HepG2 (cell line): ENCODE data around the gene UST. TPM values are rescaled to one million over a fixed set of nuclear protein-coding genes. Genes with fewer than 3 reads are reported as not detected.

Experiments
- ATAC-seq: fragments of 200-7000 bp; cut with Tn5 transposase; 3 replicates; pipeline ENCODE4 v1.9.1; 2020; ENCODE audit warnings: mild to moderate bottlenecking, moderate library complexity
- BruUV-seq: library from RNA; stranded (reverse); fragments of 400-500 nt; replicated peaks from 2 replicates; lab custom pipeline; 2021; lab: Mats Ljungman, UMichigan
- CTCF ChIA-PET: fragments of 300-600 bp; formaldehyde crosslinking; extraction: SDS; loops from one replicate; lab custom pipeline; 2021; ENCODE audit warnings: low total read pairs, inconsistent platforms, low intra/inter-chr PET ratio; lab: Yijun Ruan, JAX
- POLR2A ChIA-PET: fragments of 350-600 bp; sonication (Branson Sonifier 250); formaldehyde crosslinking; loops from one replicate; lab custom pipeline; 2020; ENCODE audit warnings: antibody characterized with exemption, inconsistent platforms; lab: Yijun Ruan, JAX
- DNase-seq: peaks from one replicate; pipeline ENCODE4 v3.0.0-alpha.2; 2015; ENCODE audit warnings: low spot score
- FAIRE-seq: peaks from 3 replicates; lab custom pipeline; 2011; peaks lifted over from hg19 to GRCh38; lab: Jason Lieb, UNC
- H2AFZ ChIP-seq: one replicate; pipeline ENCODE4 v1.6.1; 2011; ENCODE audit warnings: low read length, inconsistent platforms
- H3K27ac ChIP-seq: fragments of 300-600 bp; 3 replicates; pipeline ENCODE4 v1.8.0; 2011; ENCODE audit warnings: mixed run types, mild to moderate bottlenecking, mixed read lengths, low read length, inconsistent platforms; ENCODE audit not compliant: insufficient read depth; ENCODE audit errors: extremely low read length
- H3K27me3 ChIP-seq, 2 experiments: fragments of 200-600 bp in 1 of 2; 2 replicates in 1 of 2; 3 replicates in 1 of 2; pipeline versions ENCODE4 v1.6.0 to v1.8.0; 2011; ENCODE audit warnings: low read length in 2 of 2, mild to moderate bottlenecking in 2 of 2, moderate library complexity in 2 of 2, inconsistent platforms in 1 of 2; ENCODE audit not compliant: insufficient read depth in 2 of 2, control insufficient read depth in 1 of 2
- H3K36me3 ChIP-seq, 2 experiments: fragments of 200-600 bp in 1 of 2; replicated peaks in 1 of 2; 2 replicates in 1 of 2; 3 replicates in 1 of 2; pipeline versions ENCODE4 v1.5.1 to v1.8.0; 2011; ENCODE audit warnings: low read length in 2 of 2, inconsistent platforms in 1 of 2; ENCODE audit not compliant: insufficient read depth in 2 of 2, control insufficient read depth in 1 of 2
- H3K4me1 ChIP-seq: 2 replicates; pipeline ENCODE4 v1.5.1; 2012; ENCODE audit warnings: low read length, inconsistent platforms; ENCODE audit not compliant: insufficient read depth
- H3K4me2 ChIP-seq: 2 replicates; pipeline ENCODE4 v1.6.0; 2011; ENCODE audit warnings: low read depth, low read length, inconsistent platforms
- H3K4me3 ChIP-seq, 3 experiments: fragments of 200-600 bp in 1 of 3; sonication (generic), shearing (Covaris generic) in 1 of 3; replicated peaks in 1 of 3; 2 replicates each; pipeline ENCODE4 v1.5.1; 2011 to 2016; ENCODE audit warnings: low read length in 3 of 3, inconsistent platforms in 2 of 3, low read depth in 2 of 3, mild to moderate bottlenecking in 2 of 3, control low read depth in 1 of 3, mixed read lengths in 1 of 3; ENCODE audit not compliant: insufficient read depth in 1 of 3
- H3K79me2 ChIP-seq: one replicate; pipeline ENCODE4 v1.6.1; 2011; ENCODE audit warnings: low read length, inconsistent platforms; ENCODE audit not compliant: insufficient read depth
- H3K9ac ChIP-seq: 2 replicates; pipeline ENCODE4 v1.6.0; 2011; ENCODE audit warnings: mild to moderate bottlenecking, low read depth, low read length, inconsistent platforms; ENCODE audit not compliant: insufficient read depth
- H3K9me3 ChIP-seq: 2 replicates; pipeline ENCODE4 v1.5.1; 2012; ENCODE audit warnings: mild to moderate bottlenecking, low read length
- H4K20me1 ChIP-seq: 2 replicates; pipeline ENCODE4 v1.6.0; 2011; ENCODE audit warnings: inconsistent platforms, mild to moderate bottlenecking, low read length, moderate library complexity; ENCODE audit not compliant: insufficient read depth
- CC2D1A ChIP-seq: sonication (generic); formaldehyde crosslinking; IDR thresholded peaks from 2 replicates; pipeline ENCODE4 v1.8.1; 2023; ENCODE audit warnings: mild to moderate bottlenecking, missing genetic modification reagents
- FOXM1 ChIP-seq: sonication (generic); formaldehyde crosslinking; IDR thresholded peaks from 2 replicates; pipeline ENCODE4 v1.5.0; 2020; ENCODE audit warnings: missing genetic modification reagents
- FOXO1 ChIP-seq: sonication (generic); formaldehyde crosslinking; IDR thresholded peaks from 2 replicates; pipeline ENCODE4 v1.4.0; 2020; ENCODE audit warnings: missing genetic modification reagents
- JDP2 ChIP-seq: sonication (generic); formaldehyde crosslinking; IDR thresholded peaks from 2 replicates; pipeline ENCODE4 v1.8.1; 2022; ENCODE audit warnings: missing genetic modification reagents, borderline replicate concordance
- MXI1 ChIP-seq: IDR thresholded peaks from 3 replicates; pipeline ENCODE4 v1.6.1; 2012; ENCODE audit warnings: low read depth, low read length, inconsistent platforms, borderline replicate concordance
- MZF1 ChIP-seq: sonication (generic); formaldehyde crosslinking; IDR thresholded peaks from 2 replicates; pipeline ENCODE4 v1.8.1; 2023; ENCODE audit warnings: mild to moderate bottlenecking, missing genetic modification reagents, borderline replicate concordance
- PRPF4 ChIP-seq: fragments of 200-400 bp; formaldehyde crosslinking; IDR thresholded peaks from 2 replicates; pipeline ENCODE4 v1.6.1; 2016; ENCODE audit warnings: low read length, low read depth; ENCODE audit not compliant: poor library complexity, severe bottlenecking
- TBP ChIP-seq: sonication (generic); formaldehyde crosslinking; IDR thresholded peaks from 2 replicates; pipeline ENCODE4 v1.5.0; 2020; ENCODE audit warnings: missing genetic modification reagents
- TOPORS ChIP-seq: sonication (generic); formaldehyde crosslinking; IDR thresholded peaks from 2 replicates; pipeline ENCODE4 v1.8.0; 2023; ENCODE audit warnings: mild to moderate bottlenecking, missing genetic modification reagents
- ZBTB1 ChIP-seq: sonication (generic); formaldehyde crosslinking; IDR thresholded peaks from 2 replicates; pipeline ENCODE4 v1.4.0; 2020; ENCODE audit warnings: missing genetic modification reagents, borderline replicate concordance
- ZFP37 ChIP-seq: sonication (generic); formaldehyde crosslinking; IDR thresholded peaks from 2 replicates; pipeline ENCODE4 v1.4.0; 2020; ENCODE audit warnings: missing genetic modification reagents, borderline replicate concordance
- ZNF230 ChIP-seq: sonication (generic); formaldehyde crosslinking; IDR thresholded peaks from 2 replicates; pipeline ENCODE4 v1.4.0; 2020; ENCODE audit warnings: mild to moderate bottlenecking, missing genetic modification reagents
- ZNF251 ChIP-seq: sonication (generic); formaldehyde crosslinking; IDR thresholded peaks from 2 replicates; pipeline ENCODE4 v1.9.0; 2021; ENCODE audit warnings: mild to moderate bottlenecking, missing genetic modification reagents
- ZNF3 ChIP-seq: IDR thresholded peaks from 2 replicates; pipeline ENCODE4 v1.7.0; 2017; ENCODE audit warnings: inconsistent platforms
- ZNF776 ChIP-seq: sonication (generic); formaldehyde crosslinking; IDR thresholded peaks from 2 replicates; pipeline ENCODE4 v1.4.0; 2020; ENCODE audit warnings: mild to moderate bottlenecking, missing genetic modification reagents
- in situ Hi-C: cut with HindIII; loops from 2 replicates; pipeline ENCODE4 v1.10.0; 2017; ENCODE audit warnings: low pct_unique_long_range_greater_than_20kb; ENCODE audit not compliant: extremely low pct_ligation_motif_present
- intact Hi-C: fragments of 100-400 bp; cut with micrococcal nuclease; formaldehyde crosslinking; loops from one replicate; pipeline ENCODE4 v1.10.0; 2022; ENCODE audit not compliant: unreplicated experiment
- polyA plus RNA-seq, 8 experiments: library from polyadenylated mRNA; depleted of rRNA in 3 of 8; stranded (reverse) in 7 of 8; unstranded in 1 of 8; fragments of >200 nt; fragmentation: Illumina TruSeq in 4 of 8; extraction: Trizol in 4 of 8; gene quantifications; 2 replicates each; pipeline versions ENCODE4 v1.2.1 to v1.2.3, GENCODE V29; 2011 to 2016; ENCODE audit warnings: low read depth in 4 of 8, missing spikeins in 1 of 8, mixed read lengths in 1 of 8; ENCODE audit not compliant: insufficient read depth in 1 of 8
- total RNA-seq, 5 experiments: library from RNA; depleted of rRNA; stranded (reverse); fragments of >200 nt; fragmentation: Illumina TruSeq; extraction: Trizol; gene quantifications; 2 replicates each; pipeline ENCODE4 v1.2.3, GENCODE V29; 2016; ENCODE audit warnings: low read depth in 1 of 5
- TF ChIP-seq, protein P1 (sequence below), 2 experiments: sonication (generic) in 1 of 2; formaldehyde crosslinking in 1 of 2; IDR thresholded peaks; 2 replicates each; pipeline versions ENCODE4 v1.4.0 to v1.6.1; 2016 to 2020; ENCODE audit warnings: borderline replicate concordance in 1 of 2, low read depth in 1 of 2, mild to moderate bottlenecking in 1 of 2, missing genetic modification reagents in 1 of 2
- TF ChIP-seq, protein P2 (sequence below): fragments of 450-650 bp; IDR thresholded peaks from 2 replicates; pipeline ENCODE4 v1.6.1; 2016
- TF ChIP-seq, protein P3 (sequence below): sonication (generic); formaldehyde crosslinking; conservative IDR thresholded peaks from 2 replicates; pipeline ENCODE4 v1.4.0; 2020; ENCODE audit warnings: mild to moderate bottlenecking, missing genetic modification reagents, moderate library complexity

Gene UST
- total and polyA plus RNA-seq, 2 of the 13 experiments (the other 11 are each of a cell fraction or from before 2014, with no cell fraction given) = 0.27 TPM; not detected in 1

DNA sequence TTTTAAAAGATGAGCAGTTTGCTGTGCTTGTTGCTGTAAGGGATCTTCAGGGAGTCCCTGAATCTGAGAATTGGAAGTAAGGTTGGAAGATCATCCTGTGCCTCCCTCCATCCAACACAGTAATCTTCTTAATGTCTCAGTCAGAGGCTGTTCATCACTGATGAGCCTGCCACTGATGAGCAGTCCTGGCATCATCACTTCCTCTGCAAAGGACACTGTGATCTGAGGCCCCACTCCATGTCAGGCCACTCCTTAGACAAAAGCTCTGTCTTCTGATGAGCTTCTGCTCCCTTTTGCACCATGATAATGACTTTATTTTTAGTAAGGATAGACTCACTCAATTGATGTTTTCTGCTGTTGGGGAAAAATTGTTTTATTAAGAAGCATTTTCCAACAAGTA is 121.0 kb downstream of the UST start:
- intact Hi-C loops = no loop called here
- no peaks in the 10 kb centered on the region for H3K9me3 ChIP-seq
- no peak for TF ChIP-seq FOXO1 (CRISPR knock-in tag)
- no peak for TF ChIP-seq ZNF3 (CRISPR knock-in tag)
- no peak for TF ChIP-seq CC2D1A (CRISPR knock-in tag)
- TF ChIP-seq, protein P1, sequence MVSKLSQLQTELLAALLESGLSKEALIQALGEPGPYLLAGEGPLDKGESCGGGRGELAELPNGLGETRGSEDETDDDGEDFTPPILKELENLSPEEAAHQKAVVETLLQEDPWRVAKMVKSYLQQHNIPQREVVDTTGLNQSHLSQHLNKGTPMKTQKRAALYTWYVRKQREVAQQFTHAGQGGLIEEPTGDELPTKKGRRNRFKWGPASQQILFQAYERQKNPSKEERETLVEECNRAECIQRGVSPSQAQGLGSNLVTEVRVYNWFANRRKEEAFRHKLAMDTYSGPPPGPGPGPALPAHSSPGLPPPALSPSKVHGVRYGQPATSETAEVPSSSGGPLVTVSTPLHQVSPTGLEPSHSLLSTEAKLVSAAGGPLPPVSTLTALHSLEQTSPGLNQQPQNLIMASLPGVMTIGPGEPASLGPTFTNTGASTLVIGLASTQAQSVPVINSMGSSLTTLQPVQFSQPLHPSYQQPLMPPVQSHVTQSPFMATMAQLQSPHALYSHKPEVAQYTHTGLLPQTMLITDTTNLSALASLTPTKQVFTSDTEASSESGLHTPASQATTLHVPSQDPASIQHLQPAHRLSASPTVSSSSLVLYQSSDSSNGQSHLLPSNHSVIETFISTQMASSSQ (IDR thresholded peaks at IDR 0.05; ENCODE audit: low read depth) = no peak
- TF ChIP-seq, protein P1 (CRISPR knock-in tag; IDR thresholded peaks at IDR 0.05; ENCODE audit: borderline replicate concordance) = no peak
- TF ChIP-seq, protein P2, sequence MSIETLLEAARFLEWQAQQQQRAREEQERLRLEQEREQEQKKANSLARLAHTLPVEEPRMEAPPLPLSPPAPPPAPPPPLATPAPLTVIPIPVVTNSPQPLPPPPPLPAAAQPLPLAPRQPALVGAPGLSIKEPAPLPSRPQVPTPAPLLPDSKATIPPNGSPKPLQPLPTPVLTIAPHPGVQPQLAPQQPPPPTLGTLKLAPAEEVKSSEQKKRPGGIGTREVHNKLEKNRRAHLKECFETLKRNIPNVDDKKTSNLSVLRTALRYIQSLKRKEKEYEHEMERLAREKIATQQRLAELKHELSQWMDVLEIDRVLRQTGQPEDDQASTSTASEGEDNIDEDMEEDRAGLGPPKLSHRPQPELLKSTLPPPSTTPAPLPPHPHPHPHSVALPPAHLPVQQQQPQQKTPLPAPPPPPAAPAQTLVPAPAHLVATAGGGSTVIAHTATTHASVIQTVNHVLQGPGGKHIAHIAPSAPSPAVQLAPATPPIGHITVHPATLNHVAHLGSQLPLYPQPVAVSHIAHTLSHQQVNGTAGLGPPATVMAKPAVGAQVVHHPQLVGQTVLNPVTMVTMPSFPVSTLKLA = no peak
- TF ChIP-seq ZBTB1 (CRISPR knock-in tag) = no peak
- TF ChIP-seq PRPF4 = no peak
- TF ChIP-seq ZNF251 (CRISPR knock-in tag) = no peak
- no peak for TF ChIP-seq ZNF776
- no peak for TF ChIP-seq MZF1 (CRISPR knock-in tag)
- no peak for TF ChIP-seq MXI1
- no peak for TF ChIP-seq JDP2 (CRISPR knock-in tag)
- TF ChIP-seq FOXM1 (CRISPR knock-in tag) = no peak
- TF ChIP-seq ZFP37 (CRISPR knock-in tag) = no peak
- TF ChIP-seq TBP (CRISPR knock-in tag) = no peak
- TF ChIP-seq ZNF230 (CRISPR knock-in tag) = no peak
- TF ChIP-seq TOPORS = no peak
- TF ChIP-seq, protein P3, sequence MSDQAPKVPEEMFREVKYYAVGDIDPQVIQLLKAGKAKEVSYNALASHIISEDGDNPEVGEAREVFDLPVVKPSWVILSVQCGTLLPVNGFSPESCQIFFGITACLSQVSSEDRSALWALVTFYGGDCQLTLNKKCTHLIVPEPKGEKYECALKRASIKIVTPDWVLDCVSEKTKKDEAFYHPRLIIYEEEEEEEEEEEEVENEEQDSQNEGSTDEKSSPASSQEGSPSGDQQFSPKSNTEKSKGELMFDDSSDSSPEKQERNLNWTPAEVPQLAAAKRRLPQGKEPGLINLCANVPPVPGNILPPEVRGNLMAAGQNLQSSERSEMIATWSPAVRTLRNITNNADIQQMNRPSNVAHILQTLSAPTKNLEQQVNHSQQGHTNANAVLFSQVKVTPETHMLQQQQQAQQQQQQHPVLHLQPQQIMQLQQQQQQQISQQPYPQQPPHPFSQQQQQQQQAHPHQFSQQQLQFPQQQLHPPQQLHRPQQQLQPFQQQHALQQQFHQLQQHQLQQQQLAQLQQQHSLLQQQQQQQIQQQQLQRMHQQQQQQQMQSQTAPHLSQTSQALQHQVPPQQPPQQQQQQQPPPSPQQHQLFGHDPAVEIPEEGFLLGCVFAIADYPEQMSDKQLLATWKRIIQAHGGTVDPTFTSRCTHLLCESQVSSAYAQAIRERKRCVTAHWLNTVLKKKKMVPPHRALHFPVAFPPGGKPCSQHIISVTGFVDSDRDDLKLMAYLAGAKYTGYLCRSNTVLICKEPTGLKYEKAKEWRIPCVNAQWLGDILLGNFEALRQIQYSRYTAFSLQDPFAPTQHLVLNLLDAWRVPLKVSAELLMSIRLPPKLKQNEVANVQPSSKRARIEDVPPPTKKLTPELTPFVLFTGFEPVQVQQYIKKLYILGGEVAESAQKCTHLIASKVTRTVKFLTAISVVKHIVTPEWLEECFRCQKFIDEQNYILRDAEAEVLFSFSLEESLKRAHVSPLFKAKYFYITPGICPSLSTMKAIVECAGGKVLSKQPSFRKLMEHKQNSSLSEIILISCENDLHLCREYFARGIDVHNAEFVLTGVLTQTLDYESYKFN (CRISPR knock-in tag) = no peak

More for the DNA sequence above, 121.0 kb downstream of the UST start:
- no peak overlapping the region for H3K4me2 ChIP-seq
- no peak overlapping the region for H3K27ac ChIP-seq
- no peak overlapping the region for H3K4me3 ChIP-seq
- H2AFZ ChIP-seq = no peak overlapping the region
- H3K9ac ChIP-seq = no peak overlapping the region
- H3K36me3 ChIP-seq = no peaks in the 10 kb centered on the region
- no peak for FAIRE-seq
- H4K20me1 ChIP-seq = no peaks in the 10 kb centered on the region
- BruUV-seq = no TSS peak
- no peak for ATAC-seq
- ChIA-PET CTCF (no interaction called here), POLR2A (no interaction called here)
- no peaks in the 10 kb centered on the region for H3K4me1 ChIP-seq
- in situ Hi-C loops = no loop called here
- H3K79me2 ChIP-seq = no peaks in the 10 kb centered on the region
- peaks cover 0 to 14% of the 10 kb centered on the region in 2 experiments; a peak in 2 of 5 replicates for H3K27me3 ChIP-seq
- no peak for DNase-seq
